ENCODE results near the gene DENND4A.
"Not testable (repeated sequence)": the region's sequence is repeated elsewhere in the genome, so short reads cannot be mapped to it uniquely, and the experiment has no call there.

Gene DENND4A

DNA sequence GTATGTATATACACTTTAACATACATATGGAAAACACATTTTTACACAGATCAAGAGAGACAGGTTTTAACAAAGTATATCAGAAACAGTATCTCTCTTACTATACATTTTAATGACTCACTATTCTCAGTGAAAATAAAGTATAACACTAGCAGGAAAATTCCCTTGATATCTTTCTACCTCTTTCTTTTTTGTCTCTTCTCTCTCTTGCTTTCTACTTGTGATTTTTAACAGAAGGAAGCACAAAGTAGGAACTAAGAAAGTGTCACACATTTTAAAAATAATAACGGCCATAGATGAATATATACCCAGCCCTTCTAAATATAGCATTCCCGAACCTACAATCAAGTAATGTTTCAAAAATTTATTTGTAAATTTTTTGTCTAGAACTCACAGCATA is 4.8 kb downstream of the DENND4A start:
- no peak for DNase-seq

DNA sequence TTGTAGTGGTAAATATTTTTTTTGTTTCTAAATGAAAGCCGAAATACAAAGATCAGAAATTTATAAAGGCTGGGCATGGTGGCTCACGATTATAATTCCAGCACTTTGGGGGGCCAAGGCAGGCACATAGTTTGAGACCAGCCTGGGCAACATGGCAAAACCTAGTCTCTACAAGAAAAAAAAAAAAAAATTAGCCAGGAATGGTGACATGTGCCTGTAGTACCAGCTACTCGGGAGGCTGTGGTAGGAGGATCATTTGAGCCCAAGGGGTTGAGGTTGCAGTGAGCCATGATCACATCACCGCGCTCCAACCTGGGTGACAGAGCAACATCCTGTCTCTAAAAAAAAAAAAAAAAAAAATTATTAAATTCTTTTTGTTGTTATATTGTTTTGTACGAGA is 6.9 kb downstream of the DENND4A start:
- DNase-seq: no peak

DNA sequence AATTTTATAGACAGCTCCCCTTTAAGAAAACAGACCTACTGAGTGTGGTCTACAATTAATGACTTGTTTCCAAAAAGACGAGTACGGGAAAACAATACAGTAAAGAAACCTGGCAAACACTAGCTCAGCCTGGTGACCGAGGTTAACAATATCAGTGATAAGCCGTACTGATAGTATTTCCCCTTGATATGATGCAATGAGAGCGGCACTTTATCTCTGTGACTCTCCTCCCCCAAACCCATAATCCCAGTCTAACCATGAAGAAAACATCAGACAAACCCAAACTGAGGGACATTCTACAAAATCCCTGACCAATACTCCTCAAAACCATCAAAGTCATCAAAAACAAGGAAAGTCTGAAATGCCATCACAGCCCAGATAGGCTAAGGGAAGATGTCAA is 8.2 kb downstream of the DENND4A start:
- DNase-seq: no peak

DNA sequence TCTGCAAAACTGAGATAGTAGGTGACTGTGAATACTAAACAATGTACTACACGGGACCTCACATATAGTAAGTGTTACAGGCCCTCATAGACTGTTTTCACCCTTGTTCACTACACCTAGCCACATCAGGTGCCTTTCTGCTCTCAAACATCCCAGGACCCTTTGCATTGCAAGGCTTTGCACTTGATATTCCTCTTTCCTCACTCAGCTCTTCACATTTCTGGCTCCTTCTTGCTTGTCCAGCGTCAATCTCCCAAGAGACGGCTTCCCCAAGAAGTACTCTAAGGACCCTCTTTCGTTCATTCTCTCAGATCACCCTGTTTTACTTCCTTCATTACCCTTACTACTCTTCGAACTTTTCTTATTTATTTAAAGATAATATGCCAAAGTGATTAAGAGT is 10.0 kb downstream of the DENND4A start:
- DNase-seq: no peak

DNA sequence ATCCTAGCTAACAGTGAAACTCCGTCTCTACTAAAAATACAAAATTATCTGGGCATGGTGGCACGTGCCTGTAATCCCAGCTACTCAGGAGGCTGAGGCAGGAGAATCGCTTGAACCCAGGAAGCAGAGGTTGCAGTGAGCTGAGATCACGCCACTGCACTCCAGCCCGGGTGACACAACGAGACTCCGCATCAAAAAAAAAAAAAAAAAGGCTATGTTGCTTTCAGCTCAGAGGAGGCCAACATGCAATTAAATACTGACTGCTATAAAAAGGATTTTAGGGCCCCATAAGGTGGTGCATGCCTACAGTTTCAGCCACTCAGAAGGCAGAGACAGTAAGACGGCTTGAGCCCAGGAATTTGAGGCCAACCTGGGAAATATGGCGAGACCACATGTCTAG is 13.4 kb downstream of the DENND4A start:
- DNase-seq: not testable (repeated sequence)

DNA sequence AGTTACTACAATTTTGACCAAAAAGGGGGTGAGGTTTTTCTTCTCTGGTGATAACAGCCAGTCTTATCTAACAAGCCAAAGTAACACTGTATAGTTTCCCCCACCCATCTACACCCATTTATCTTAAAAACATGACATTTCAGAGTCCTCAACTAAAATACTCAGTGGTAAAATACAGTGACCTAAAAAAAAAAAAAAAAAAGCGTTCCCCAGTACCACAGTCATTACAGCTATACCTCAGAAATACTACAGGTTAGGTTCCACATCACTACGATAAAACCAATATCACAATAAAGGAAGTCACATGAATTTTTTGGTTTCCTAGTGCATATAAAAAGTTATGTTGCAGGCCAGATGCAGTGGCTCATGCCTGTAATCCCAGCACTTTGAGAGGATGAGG is 13.8 kb downstream of the DENND4A start:
- no peak for DNase-seq

DNA sequence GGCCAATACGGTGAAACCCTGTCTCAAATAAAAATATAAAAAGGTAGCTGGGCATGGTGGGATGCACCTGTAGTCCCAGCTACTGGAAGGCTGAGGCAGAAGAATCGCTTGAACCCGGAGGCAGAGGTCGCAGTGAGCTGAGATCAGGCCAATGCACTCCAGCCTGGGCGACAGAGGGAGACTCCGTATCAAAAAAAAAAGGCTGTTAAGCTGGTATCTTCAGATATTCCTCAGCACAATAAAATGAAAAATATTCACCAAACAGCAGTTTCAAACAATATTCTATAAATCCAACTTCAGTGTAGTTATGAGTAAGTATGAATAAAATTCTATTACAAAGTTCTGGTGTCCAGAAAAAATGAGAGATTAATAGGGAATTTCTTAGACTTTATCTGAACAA is 14.2 kb downstream of the DENND4A start:
- DNase-seq: no peak

DNA sequence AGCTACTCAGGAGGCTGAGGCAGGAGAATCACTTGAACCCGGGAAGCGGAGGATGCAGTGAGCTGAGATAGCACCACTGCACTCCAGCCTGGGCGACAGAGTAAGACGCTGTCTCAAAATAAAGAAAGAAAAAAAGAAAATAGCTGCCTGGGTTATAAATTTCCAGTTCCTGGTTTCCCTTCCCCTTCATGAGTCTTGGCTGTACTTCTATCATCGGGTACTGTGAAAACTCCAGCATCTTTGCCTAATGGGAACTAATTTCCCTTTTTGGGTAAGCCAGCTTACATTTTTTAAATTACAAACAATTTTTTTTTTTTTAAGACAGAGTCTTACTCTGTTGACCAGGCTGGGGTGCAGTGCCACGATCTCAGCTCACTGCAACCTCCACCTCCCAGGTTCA is 15.0 kb downstream of the DENND4A start:
- peak; percentile 65 to 73 for DNase-seq

DNA sequence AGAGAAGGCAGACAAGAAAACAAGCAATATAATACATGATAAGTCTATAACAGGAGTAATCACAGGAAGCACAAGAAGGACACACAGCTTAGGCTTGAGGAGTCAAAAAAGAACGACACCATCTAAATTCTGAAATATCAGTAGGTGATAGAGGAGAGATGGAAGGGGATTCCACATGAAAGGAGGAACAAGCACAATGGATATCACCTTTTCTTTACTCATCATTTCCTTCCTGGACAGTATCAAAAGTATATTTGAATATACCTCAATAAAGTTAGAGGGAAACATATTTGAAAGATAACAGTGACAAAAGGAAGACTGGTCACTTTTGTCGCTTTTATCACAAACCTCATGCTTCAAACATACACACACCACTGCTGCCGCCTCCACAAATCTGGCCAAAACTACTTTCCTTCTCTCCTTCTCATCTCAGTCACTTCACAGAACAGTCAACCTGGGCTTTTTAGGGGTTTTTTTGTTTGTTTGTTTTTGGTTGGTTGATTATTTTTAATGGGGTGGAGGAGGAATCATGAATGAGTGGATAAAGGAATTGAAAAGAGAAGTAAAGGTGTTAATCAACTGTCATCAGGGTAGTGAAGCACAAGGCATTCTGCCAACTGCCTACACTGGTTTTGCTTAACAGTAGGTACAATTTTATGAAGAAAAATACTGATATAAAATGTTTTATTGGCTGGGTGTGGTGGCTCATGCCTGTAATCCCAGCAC is 18.5 kb downstream of the DENND4A start:
- DNase-seq: no peak

DNA sequence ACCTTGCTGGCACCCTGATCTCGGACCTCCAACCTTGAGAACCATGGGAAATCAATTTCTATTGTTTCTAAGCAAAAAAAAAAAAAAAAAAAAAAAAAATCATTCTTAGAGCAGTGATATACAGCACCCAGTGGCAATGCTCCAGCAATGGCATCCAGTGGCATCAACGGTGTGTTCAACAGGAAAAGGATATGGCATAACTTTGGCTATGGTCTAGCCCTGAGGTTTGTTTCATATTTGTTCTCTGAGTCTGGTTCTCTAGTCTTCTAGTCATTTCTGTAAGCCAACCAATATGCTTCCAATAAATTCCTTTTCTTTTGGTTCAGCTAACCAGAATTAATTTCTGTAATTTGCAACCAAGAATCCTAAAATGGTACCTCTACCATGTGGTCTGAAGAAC is 19.2 kb downstream of the DENND4A start:
- no peak for DNase-seq

DNA sequence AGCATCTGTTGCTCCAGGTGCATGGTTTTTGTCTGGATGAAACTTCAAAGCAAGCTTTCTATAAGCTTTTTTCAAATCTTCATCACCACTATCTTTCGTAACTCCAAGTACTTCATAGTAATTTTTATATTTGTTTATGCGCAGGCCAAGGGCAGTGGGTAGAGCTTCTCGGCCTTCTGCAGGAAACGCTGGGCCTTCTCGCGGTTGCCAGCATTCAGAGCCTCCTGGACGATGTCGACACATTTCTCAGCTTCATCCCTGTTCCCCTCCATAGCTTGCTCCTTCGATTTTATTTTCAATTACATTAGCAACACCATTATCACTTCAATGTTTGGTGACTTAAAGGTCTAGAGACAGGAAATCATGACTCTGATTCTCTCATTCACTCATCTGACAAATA is 20.2 kb downstream of the DENND4A start:
- no peak for DNase-seq

DNA sequence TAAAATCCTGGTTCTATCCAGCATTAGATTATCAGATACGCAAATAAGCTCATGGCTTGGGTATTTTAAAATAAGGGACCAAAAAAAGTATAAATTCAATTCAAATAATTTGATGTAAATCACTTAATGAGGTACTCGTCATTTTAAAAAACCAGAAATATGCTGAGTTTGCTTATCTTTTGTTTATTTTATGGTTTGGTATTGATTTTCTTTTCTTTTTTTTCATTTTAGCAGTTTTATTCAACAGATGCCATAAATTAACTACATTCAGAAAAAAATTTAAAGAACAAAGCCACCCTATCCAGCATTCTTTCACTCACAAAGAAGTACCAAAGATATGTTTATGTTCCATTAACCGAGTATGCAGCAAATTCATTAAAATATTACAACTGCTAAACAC is 22.6 kb downstream of the DENND4A start:
- no peak for DNase-seq

DNA sequence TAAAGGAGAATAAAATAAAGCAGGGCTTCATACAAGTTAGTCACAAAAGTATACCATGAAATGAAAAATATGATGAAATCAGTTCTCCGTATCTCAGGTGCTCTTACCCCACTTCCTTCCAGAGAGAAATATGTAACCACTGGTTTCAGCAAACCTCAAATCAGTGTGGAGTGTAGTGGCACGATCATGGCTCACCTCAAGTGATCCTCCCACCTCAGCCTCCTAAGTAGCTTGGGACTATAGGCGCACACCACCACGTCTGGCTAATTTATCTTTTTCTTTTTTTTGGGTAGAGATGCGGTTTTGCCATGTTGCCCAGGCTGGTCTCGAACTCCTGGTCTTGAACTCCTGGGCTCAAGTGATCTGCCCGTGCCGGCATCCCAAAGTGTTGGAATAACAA is 24.2 kb downstream of the DENND4A start:
- no peak for DNase-seq

DNA sequence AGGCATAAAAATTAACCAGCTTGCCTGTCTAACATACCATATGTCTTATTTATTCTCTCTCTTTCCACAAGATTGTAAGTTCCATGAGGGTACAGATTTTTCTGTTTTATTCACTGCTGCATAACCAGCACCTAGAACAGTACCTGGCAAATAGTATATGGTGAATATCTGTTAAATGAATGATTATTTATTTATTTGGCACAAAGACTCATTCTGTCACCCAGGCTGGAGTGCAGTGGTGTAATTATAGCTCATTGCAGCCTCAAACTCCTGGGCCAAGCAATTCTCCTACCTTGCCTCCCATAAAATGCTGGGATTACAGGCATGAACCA is 24.9 kb downstream of the DENND4A start:
- DNase-seq: no peak

DNA sequence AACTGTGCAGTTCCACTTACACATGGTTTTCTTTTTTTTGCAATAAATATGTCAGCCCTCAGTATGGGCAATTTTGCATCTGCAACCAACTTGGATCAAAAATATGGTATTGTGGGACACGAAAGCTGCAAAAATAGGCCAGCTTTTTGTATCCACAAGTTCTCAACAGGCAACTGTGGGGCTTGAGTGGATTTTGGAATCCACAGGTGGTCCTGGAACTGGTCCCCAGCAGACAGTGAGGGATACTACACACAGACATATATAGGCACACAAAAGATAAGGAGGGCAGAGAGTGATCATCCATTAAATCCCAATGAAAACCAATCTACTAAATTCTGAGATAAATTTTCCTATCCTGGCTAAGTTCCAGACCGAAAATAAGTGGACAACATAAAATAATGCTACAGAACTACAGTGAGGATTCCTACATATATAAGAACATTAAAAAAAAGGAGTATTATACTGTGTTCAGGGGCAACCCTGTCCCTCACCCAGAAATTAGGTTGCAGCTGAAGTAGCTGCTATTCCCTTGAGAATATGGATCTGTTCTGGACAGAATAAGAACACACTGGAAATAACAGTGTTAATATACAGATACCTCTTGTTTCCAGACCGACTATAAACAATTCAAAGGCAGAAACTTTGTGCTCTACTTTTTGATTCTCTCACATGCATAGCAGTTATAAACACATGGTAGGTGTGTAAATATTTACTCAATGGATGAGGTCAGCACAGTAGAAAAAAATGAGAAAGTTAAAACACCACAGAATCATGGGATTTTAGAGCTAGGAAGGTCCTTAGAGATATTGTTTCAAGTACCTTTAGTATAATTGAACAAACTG is 25.4 kb downstream of the DENND4A start:
- no peak for DNase-seq

DNA sequence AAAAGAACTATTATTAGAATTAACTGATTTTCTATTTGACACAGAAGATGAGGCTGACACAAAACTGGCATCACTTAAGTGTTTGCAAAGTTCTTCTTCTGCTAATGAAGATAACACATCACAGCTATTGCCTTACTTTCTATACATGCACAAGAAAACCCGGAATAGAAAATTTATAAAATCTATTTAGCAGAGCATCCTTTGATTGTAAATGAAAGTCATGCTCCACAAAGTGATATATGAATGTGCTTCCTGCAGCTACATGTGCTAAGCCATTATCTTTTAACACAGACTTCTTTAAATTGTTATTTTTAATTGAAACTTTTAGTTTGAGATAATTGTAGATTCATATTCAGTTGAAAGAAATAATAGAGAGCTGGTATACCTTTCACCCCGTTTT is 27.0 kb downstream of the DENND4A start:
- no peak for DNase-seq

DNA sequence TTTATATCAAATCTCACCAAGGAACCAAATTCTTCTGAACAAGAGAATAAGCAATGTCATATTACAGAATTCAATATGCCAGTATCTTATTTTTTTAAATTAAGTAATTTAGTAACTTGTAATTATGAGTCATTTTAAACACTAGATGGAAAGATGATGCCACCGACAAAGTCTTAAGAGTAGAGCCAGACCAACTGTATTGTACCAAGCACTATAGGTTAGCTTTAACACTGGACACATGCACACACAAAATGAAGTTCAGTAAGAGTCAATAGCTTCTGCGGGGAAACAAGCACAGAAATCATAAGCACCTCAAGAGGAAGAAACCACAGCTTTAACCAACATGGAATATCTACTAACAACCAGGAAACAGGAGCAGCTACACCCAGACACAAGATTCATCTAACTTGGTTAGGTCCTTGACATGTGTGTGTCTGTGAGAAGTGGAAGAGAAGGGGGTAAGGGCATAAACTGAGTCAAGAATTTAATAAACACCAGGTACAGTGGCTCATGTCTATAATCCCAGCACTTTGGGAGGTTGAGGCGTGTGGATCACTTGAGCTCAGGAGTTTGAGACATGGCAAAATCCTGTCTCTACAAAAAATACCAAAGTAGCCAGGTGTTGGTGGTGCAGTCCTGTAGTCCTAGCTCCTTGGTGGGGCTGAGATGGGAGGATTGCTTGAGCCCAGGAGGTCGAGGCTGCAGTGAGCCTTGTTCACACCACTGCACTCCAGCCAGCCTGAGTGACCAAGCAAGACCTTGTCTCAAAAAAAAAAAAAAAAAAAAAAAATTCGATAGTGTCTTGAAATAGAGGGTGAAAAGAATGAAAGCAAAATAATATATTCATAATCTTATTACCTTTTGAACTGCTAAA is 28.9 kb downstream of the DENND4A start:
- DNase-seq: no peak

DNA sequence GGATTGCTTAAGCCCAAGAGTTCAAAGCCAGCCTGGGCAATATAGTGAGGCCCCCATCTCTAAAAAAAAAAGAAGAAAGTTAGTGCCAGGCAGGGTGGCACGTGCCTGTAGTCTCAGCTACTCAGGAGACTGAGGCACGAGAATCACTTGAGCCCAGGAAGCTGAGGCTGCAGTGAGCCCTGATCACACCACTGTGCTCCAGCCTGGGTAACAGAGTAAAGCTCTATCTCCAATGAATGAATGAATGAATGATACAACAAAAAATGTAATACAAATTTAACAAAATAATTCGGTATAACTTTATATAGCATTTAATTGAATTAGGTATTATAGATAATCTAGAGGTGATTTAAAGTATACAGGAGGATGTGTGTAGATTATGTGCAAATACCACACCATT is 29.7 kb downstream of the DENND4A start:
- DNase-seq: no peak

DNA sequence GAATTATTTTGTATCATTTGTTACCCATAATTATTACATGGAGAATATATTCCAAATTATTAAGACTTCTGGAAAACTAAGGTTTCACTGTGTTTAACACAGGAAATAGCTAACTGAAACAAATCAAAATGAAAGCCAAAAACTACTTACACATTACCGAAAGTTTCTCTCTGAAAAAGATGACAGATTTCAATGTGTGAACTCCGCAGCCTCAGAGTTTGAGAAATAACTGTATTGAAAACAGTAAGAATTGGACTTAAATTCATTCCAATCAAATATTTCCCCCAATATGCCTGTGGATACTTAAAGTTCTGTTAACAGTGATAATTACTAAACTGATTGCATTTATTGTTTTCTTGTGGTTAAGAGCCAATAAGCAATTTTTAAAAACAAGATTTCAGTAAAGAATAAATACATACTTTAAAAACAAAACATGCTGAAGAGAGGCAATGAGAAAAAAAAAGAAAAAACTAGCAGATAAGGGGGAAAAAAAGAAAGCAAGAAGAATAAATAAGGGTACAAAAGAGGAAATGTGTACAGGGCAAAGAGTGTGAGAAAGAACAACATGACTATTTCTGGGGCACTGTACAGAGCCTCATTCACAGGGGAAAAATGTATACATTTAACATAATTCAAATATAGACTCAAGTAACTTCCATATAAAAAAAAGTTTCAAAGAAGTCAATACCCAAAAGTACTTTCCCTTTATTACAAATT is 30.7 kb downstream of the DENND4A start:
- DNase-seq: no peak

DNA sequence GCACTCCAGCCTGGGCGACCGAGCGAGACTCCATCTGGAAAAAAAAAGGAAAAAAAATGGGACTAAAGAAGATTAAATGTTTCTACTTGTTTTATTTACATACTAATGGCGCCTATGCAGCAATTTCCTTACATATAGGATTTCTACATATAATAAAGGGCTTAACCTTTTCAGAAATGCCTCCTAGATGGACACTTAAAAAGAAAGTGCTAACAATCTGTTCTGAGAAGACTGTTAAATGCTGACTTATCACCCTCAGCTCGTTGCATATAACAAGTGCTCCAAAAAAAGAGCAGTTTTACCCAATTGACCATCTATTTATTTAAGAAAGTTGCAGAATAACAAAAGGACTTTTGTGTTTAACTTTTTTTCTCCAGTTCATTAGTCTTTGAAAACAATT is 32.7 kb downstream of the DENND4A start:
- no peak for DNase-seq

DNA sequence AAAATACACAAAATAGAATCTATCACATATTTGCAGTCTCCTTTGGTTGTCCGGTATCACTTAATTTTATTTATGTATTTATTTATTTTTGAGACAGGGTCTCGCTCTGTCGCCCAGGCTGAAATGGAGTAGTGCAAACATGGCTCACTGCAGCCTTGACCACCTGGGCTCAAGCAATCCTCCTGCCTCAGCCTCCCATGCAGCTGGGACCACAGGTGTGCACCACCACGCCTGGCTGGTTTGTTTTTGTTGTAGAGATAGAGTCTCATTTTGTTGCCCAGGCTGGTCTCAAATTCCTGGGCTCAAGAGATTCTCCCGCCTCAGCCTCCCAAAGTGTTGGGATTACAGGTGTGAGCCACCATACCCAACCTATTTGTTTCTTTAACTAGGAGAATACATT is 33.9 kb downstream of the DENND4A start:
- DNase-seq: no peak

DNA sequence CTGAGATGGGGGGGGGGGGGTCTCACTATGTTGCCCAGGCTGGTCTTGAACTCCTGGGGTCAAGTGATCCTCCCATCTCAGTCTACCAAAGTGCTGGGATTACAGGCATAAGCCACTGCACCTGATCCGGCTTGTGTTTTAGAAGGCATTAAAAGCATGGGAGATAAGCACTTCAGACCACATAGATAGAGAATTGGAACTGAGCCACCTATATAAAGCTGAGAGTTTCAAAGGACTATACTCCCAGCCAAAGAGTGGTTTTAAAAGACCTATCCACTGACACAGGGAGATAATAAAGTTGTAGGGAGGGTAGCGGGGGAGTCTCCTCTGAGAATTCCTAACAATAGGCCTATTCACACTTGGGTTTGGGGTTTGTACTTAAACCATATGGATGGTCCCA is 34.8 kb downstream of the DENND4A start:
- DNase-seq: no peak

DNA sequence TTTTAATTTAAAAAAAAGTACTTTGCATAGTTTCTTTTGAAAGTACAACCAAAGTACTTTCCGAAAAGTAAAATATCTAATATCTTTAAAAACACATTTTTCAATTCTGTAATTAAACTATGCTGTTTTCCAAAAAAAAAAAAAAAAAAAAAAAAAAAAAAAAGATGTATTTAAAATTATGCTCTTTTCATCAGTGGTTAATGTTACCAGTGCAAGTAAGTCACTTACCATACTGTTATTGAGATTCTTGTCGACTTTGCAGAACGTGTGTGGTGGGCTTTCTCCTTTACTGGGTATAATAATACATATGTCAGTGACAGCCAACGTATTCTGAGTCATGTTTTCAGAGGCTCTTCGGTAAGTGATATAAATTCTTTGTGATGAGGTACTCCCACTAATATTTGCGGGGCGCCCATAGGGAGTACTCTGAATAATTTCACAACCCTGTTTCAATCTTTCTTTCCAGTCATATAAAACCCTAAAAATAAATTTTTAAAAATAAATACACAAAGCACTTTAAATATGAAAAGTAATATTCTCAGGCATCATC is 39.9 kb downstream of the DENND4A start:
- DNase-seq: no peak

All from inflammatory macrophage treated with lipopolysaccharide for 1 hour (primary cell).